Caco-2 (cell line): ENCODE data around the gene TSC22D3. TPM values are rescaled to one million over a fixed set of nuclear protein-coding genes. Genes with fewer than 3 reads are reported as not detected.
"Not testable (repeated sequence)": the region's sequence is repeated elsewhere in the genome, so short reads cannot be mapped to it uniquely, and the experiment has no call there.

Experiments used
- BruUV-seq: library from RNA; stranded (reverse); fragments of 400-500 nt; replicated peaks from 2 replicates; lab custom pipeline; 2021; lab: Mats Ljungman, UMichigan
- CTCF ChIA-PET: fragments of 300-600 bp; sonication (Branson Sonifier 250); formaldehyde crosslinking; loops from one replicate; lab custom pipeline; 2022; ENCODE audit warnings: antibody characterized with exemption; lab: Charles Lee
- POLR2A ChIA-PET: fragments of 300-600 bp; sonication (Branson Sonifier 250); formaldehyde crosslinking; loops from one replicate; lab custom pipeline; 2022; ENCODE audit warnings: antibody characterized with exemption; lab: Charles Lee
- DNase-seq, 2 experiments: peaks; one replicate each; pipeline versions ENCODE4 v3.0.0 to v3.0.0-alpha.2; 2020 to 2022
- H3K27me3 ChIP-seq: replicated peaks from 2 replicates; pipeline ENCODE4 v1.6.0; 2011; ENCODE audit warnings: low read length; ENCODE audit not compliant: control insufficient read depth, insufficient read depth
- H3K36me3 ChIP-seq: 2 replicates; pipeline ENCODE4 v1.5.1; 2011; ENCODE audit warnings: low read length; ENCODE audit not compliant: control insufficient read depth, insufficient read depth
- H3K4me1 ChIP-seq: fragments of 250-450 bp; sonication (Bioruptor Pico); 2 replicates; pipeline ENCODE4 v1.5.1; 2020; ENCODE audit warnings: mild to moderate bottlenecking
- H3K4me3 ChIP-seq: 2 replicates; pipeline ENCODE4 v1.5.1; 2011; ENCODE audit warnings: low read depth, mild to moderate bottlenecking, control low read depth, low read length
- H3K9me3 ChIP-seq: fragments of 250-450 bp; sonication (Bioruptor Pico); 2 replicates; pipeline ENCODE4 v1.5.1; 2020; ENCODE audit warnings: mild to moderate bottlenecking, moderate library complexity
- H3K27ac Mint-ChIP-seq: one replicate; pipeline ENCODE4 v1.8.0; 2022; ENCODE audit warnings: mixed read lengths; ENCODE audit not compliant: unreplicated experiment
- H3K27me3 Mint-ChIP-seq: one replicate; pipeline ENCODE4 v1.8.0; 2022; ENCODE audit warnings: mixed read lengths; ENCODE audit not compliant: insufficient read depth, unreplicated experiment
- H3K36me3 Mint-ChIP-seq: one replicate; pipeline ENCODE4 v1.8.0; 2022; ENCODE audit warnings: mild to moderate bottlenecking, mixed read lengths; ENCODE audit not compliant: insufficient read depth, unreplicated experiment
- H3K4me1 Mint-ChIP-seq: one replicate; pipeline ENCODE4 v1.8.0; 2022; ENCODE audit warnings: low read depth, mixed read lengths; ENCODE audit not compliant: unreplicated experiment
- H3K4me3 Mint-ChIP-seq: one replicate; pipeline ENCODE4 v1.8.0; 2022; ENCODE audit warnings: mild to moderate bottlenecking, moderate library complexity, mixed read lengths; ENCODE audit not compliant: unreplicated experiment
- H3K9me3 Mint-ChIP-seq: one replicate; pipeline ENCODE4 v1.8.0; 2022; ENCODE audit warnings: mixed read lengths; ENCODE audit not compliant: unreplicated experiment
- intact Hi-C: fragments of 100-400 bp; cut with micrococcal nuclease; formaldehyde crosslinking; loops from one replicate; pipeline ENCODE4 v1.10.0; 2022; ENCODE audit not compliant: unreplicated experiment
- total RNA-seq: library from RNA; stranded (reverse); gene quantifications from 2 replicates; pipeline ENCODE4 v1.2.3, GENCODE V29; 2022
- TF ChIP-seq, protein P1 (sequence below), 2 experiments: fragments of 200-600 bp in 1 of 2; IDR thresholded peaks; 1 replicate in 1 of 2; 2 replicates in 1 of 2; pipeline versions ENCODE4 v1.5.1 to v1.8.0; 2011 to 2022; ENCODE audit warnings: antibody characterized with exemption in 1 of 2, control low read depth in 1 of 2, inconsistent platforms in 1 of 2, low read depth in 1 of 2, low read length in 1 of 2, mild to moderate bottlenecking in 1 of 2, moderate library complexity in 1 of 2; ENCODE audit not compliant: insufficient read depth in 1 of 2, severe bottlenecking in 1 of 2, unreplicated experiment in 1 of 2

Gene TSC22D3
- total RNA-seq, 1 experiment from 2014 or later = 2.2 TPM

DNA sequence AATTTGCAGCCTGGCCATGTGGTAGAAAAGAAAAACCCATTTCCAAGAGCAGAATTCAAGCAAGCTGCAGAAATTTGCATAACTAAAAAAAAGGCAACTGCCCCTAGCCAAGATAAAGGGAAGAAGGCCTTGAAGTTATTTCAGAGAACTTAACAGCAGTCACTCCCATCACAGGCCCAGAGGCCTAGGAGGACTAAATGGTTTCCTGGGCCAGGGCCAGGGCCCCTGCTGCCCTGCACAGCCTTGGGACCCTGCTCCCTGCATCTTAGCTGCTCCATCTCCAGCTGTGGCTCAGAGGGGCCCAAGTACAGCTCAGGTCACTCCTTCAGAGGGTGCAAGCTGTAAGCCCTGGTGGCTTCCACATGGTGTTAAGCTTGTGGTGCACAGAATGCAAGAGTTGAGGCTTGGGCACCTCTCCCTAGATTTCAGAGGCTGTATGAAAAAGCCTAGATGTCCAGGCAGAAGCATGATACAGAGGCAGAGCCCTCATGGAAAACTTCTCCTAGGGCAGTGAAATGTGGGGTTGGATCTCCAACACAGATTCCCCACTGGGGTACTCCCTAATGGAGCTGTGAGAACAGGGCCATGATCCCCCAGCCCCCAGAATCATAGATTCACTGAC, 43.4 kb upstream of the TSC22D3 start:
- Histone ChIP-seq H3K4me1 (no peaks in the 10 kb centered on the region), H3K36me3 (no peaks in the 10 kb centered on the region), H3K4me3 (no peak overlapping the region), H3K9me3 (no peaks in the 10 kb centered on the region), H3K27me3 (no peaks in the 10 kb centered on the region)
- H3K27ac Mint-ChIP-seq = no peak overlapping the region
- no peaks in the 10 kb centered on the region for H3K4me1 Mint-ChIP-seq
- CTCF ChIA-PET = no interaction called here
- intact Hi-C loops = no loop called here
- H3K36me3 Mint-ChIP-seq = no peaks in the 10 kb centered on the region
- H3K4me3 Mint-ChIP-seq = no peak overlapping the region
- peaks cover 3% of the 10 kb centered on the region for H3K27me3 Mint-ChIP-seq
- H3K9me3 Mint-ChIP-seq = peaks cover 9% of the 10 kb centered on the region
- TF ChIP-seq, protein P1, sequence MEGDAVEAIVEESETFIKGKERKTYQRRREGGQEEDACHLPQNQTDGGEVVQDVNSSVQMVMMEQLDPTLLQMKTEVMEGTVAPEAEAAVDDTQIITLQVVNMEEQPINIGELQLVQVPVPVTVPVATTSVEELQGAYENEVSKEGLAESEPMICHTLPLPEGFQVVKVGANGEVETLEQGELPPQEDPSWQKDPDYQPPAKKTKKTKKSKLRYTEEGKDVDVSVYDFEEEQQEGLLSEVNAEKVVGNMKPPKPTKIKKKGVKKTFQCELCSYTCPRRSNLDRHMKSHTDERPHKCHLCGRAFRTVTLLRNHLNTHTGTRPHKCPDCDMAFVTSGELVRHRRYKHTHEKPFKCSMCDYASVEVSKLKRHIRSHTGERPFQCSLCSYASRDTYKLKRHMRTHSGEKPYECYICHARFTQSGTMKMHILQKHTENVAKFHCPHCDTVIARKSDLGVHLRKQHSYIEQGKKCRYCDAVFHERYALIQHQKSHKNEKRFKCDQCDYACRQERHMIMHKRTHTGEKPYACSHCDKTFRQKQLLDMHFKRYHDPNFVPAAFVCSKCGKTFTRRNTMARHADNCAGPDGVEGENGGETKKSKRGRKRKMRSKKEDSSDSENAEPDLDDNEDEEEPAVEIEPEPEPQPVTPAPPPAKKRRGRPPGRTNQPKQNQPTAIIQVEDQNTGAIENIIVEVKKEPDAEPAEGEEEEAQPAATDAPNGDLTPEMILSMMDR (IDR thresholded peaks at IDR 0.05; ENCODE audit: insufficient read depth in 1 of 2, low read depth in 1 of 2, low read length in 1 of 2, severe bottlenecking in 1 of 2, unreplicated experiment in 1 of 2) = no peak
- BruUV-seq = no TSS peak
- DNase-seq = peak in 1 of 2 experiments; percentile 1
- POLR2A ChIA-PET = no interaction called here

DNA sequence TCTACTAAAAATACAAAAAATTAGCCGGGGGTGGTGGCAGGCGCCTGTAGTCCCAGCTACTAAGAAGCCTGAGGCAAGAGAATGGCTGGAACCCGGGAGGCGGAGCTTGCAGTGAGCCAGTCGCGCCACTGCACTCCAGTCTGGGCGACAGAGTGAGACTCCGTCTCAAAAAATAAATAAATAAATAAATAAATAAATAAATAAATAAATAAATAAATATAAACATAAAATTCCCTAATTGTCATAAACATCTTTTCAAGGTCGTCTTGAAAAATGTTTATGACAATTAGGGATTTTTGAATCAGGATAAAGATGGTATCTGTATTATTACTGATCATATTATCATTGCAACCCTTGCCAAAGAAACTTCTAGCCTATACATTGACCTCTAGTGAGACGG, 34.5 kb upstream of the TSC22D3 start:
- H3K9me3 ChIP-seq, H3K4me1 Mint-ChIP-seq, H3K36me3 Mint-ChIP-seq, H3K27me3 ChIP-seq, BruUV-seq, H3K9me3 Mint-ChIP-seq, DNase-seq, H3K36me3 ChIP-seq, H3K27ac Mint-ChIP-seq, H3K4me3 Mint-ChIP-seq, intact Hi-C loops, H3K4me1 ChIP-seq, POLR2A ChIA-PET, H3K27me3 Mint-ChIP-seq, CTCF ChIA-PET, H3K4me3 ChIP-seq: not testable (repeated sequence)

DNA sequence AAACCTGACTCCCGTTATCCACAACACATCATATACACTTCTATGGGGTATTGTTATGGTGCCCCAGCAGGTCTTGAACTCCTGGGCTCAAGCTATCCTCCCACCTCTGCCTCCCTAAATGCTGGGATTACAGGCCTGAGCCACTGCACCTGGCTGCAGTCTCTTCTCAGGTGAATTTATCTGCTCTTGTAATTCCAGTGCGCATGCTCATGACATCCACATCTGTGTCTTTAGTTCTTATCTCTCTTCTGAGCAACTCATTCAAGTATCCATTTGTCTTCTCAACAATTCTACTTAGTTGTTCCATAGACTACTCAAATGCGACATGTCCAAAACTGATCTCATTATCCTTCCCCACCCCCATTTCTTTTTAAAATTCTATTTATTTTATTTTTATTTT, 29.6 kb upstream of the TSC22D3 start:
- POLR2A ChIA-PET = no interaction called here
- no peaks in the 10 kb centered on the region for H3K4me1 ChIP-seq
- TF ChIP-seq, protein P1 (IDR thresholded peaks at IDR 0.05; ENCODE audit: insufficient read depth in 1 of 2, low read depth in 1 of 2, low read length in 1 of 2, severe bottlenecking in 1 of 2, unreplicated experiment in 1 of 2) = no peak
- Mint-ChIP-seq H3K27ac (no peak overlapping the region), H3K4me1 (no peaks in the 10 kb centered on the region), H3K4me3 (no peak overlapping the region), H3K36me3 (no peaks in the 10 kb centered on the region), H3K27me3 (peaks cover 9% of the 10 kb centered on the region), H3K9me3 (no peaks in the 10 kb centered on the region)
- CTCF ChIA-PET = no interaction called here
- no TSS peak for BruUV-seq
- H3K9me3 ChIP-seq = no peaks in the 10 kb centered on the region
- no peaks in the 10 kb centered on the region for H3K36me3 ChIP-seq
- DNase-seq = no peak
- no peak overlapping the region for H3K4me3 ChIP-seq
- intact Hi-C loops = no loop called here
- H3K27me3 ChIP-seq = no peaks in the 10 kb centered on the region
